Fibroblast of pulmonary artery (primary cell): ENCODE data around the gene CHMP4A.

Experiments used
- DNase-seq: peaks from one replicate; pipeline ENCODE4 v3.0.0-alpha.2; 2010; ENCODE audit warnings: low read depth
- H3K4me3 ChIP-seq: replicated peaks from 2 replicates; pipeline ENCODE4 v1.5.1; 2011; ENCODE audit warnings: low read depth, mild to moderate bottlenecking, control low read depth, low read length, moderate library complexity
- TF ChIP-seq, protein P1 (sequence below): IDR thresholded peaks from 2 replicates; pipeline ENCODE4 v1.5.1; 2011; ENCODE audit warnings: mild to moderate bottlenecking, control low read depth, low read length, inconsistent platforms; ENCODE audit errors: missing control alignments

CHMP4A gene

DNA sequence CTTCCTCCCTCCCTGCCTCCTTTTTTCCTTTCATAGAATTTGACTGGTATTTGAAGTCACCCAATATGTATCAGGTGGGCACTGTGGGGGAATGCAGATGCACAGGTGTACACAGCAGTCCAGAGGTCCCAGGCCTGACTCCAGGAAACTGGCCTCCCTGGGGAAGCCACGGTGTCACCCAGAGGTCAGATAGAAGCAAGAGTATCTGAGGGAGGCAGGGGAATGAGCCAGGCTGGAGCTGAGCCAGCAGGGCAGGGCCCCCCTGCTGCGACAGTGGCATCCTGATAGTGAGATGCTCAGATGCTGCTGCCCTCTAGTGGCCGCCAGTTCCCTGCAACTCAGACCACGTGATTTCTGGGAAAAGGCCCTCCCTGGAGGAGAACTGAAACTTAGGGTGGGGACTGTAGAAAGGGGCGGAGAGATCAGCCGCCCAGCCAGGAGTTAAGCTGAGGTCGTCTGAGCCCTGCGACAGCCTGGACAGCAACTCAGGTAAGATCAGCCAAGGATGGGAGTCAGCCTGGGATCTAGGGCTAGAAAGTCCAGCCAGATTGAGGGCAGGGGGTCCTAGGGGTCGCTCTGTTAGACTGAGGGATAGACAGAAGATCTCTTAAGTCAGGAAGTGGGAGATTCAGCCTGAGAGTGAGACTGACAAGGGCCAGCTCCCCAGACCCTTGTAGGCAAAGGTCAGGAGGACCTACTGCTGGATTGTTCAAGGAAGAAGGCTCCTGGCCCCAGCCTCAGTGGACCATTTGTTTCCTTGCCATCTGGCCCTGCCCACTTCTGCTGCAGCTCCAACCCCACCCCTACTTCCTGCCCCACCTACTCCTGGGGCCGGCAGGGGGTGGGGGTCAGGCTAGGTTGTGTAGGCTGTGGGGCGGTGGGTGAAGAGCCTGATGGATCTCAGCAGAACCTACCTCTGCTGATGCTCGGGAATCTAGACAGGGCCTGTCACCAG is 52.2 kb downstream of the CHMP4A start, which contains the start of gene IRF9:
IRF9 (plus strand) TSS at position 416 of the 955 bp plus-strand sequence. CDS start 880 bp downstream, outside the sequence.
- H3K4me3 ChIP-seq = peak within 1 kb of the TSS; percentile 91
- peak; percentile 96 for DNase-seq
- TF ChIP-seq, protein P1, sequence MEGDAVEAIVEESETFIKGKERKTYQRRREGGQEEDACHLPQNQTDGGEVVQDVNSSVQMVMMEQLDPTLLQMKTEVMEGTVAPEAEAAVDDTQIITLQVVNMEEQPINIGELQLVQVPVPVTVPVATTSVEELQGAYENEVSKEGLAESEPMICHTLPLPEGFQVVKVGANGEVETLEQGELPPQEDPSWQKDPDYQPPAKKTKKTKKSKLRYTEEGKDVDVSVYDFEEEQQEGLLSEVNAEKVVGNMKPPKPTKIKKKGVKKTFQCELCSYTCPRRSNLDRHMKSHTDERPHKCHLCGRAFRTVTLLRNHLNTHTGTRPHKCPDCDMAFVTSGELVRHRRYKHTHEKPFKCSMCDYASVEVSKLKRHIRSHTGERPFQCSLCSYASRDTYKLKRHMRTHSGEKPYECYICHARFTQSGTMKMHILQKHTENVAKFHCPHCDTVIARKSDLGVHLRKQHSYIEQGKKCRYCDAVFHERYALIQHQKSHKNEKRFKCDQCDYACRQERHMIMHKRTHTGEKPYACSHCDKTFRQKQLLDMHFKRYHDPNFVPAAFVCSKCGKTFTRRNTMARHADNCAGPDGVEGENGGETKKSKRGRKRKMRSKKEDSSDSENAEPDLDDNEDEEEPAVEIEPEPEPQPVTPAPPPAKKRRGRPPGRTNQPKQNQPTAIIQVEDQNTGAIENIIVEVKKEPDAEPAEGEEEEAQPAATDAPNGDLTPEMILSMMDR = peak; percentile 89

- no peak for DNase-seq
- H3K4me3 ChIP-seq = no peak overlapping the region
- TF ChIP-seq, protein P1 = no peak
Measured at GRCh38 chr14:24160499-24160849, 52.8 kb downstream of the CHMP4A start.

DNA sequence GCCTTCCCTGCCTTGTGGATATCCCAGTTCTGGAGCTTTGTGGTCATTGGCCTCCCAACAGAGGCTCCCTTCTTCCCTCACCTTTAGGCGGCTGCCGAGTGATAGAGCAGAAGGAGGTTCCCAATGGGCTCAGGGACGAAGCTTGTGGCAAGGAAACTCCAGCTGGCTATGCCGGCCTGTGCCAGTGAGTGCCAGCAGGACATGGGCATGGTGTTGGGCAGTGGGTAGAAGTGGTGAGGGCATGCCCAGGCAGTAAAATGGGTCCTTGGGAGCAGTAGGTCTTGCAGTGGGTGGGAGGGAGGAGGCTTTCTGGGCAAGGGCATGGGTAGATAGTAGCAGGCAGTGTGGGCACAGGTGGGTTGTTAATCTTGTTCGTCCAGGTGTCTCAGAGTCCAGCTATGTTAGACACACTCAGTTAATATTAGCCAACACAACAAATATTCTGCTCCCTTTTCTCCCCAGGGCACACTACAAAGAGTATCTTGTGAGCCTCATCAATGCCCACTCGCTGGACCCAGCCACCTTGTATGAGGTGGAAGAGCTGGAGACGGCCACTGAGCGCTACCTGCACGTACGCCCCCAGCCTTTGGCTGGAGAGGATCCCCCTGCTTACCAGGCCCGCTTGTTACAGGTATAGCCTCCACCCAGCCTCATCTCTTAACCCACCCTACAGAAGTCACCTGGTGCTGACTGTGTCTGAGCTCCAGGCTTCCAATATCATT is 53.4 kb downstream of the CHMP4A start:
- DNase-seq = no peak
- no peak overlapping the region for H3K4me3 ChIP-seq
- TF ChIP-seq, protein P1 = no peak
